ENCODE data around the gene UBE2E2.

Gene UBE2E2

GRCh38 chr3:23368731-23369130 is 165.6 kb downstream of the UBE2E2 start:
- no peak for TF ChIP-seq TEAD4 (IDR thresholded peaks at IDR 0.05)
- TF ChIP-seq EP300 (IDR thresholded peaks at IDR 0.05; ENCODE audit: borderline replicate concordance): no peak
- no peak for TF ChIP-seq RAD21 (IDR thresholded peaks at IDR 0.05; ENCODE audit: low read depth)
- no peak for TF ChIP-seq CREB1 (IDR thresholded peaks at IDR 0.05; ENCODE audit: low read depth)
- TF ChIP-seq ZBTB7A (IDR thresholded peaks at IDR 0.05; ENCODE audit: low read depth): no peak
- no peak for TF ChIP-seq TAF1 (IDR thresholded peaks at IDR 0.05; ENCODE audit: low read depth)

- no peak for TF ChIP-seq YY1 (IDR thresholded peaks at IDR 0.05; ENCODE audit: low read depth)
Observed at GRCh38 chr3:23372285-23372684, 169.2 kb downstream of the UBE2E2 start.

- TF ChIP-seq ZBTB7A (IDR thresholded peaks at IDR 0.05; ENCODE audit: low read depth) (no peak), TAF1 (IDR thresholded peaks at IDR 0.05; ENCODE audit: low read depth) (no peak), EGR1 (IDR thresholded peaks at IDR 0.05) (no peak), FOXM1 (IDR thresholded peaks at IDR 0.05; ENCODE audit: borderline replicate concordance, low read depth) (no peak), YY1 (IDR thresholded peaks at IDR 0.05; ENCODE audit: low read depth) (no peak), NFIC (IDR thresholded peaks at IDR 0.05) (no peak), REST (IDR thresholded peaks at IDR 0.05; ENCODE audit: low read depth) (no peak), MAX (IDR thresholded peaks at IDR 0.05) (no peak), RAD21 (IDR thresholded peaks at IDR 0.05; ENCODE audit: low read depth) (no peak), TCF12 (IDR thresholded peaks at IDR 0.05; ENCODE audit: low read depth) (no peak), EP300 (IDR thresholded peaks at IDR 0.05; ENCODE audit: borderline replicate concordance) (no peak), CREB1 (IDR thresholded peaks at IDR 0.05; ENCODE audit: low read depth) (no peak), CEBPB (IDR thresholded peaks at IDR 0.05) (no peak), USF1 (IDR thresholded peaks at IDR 0.05) (no peak), TEAD4 (IDR thresholded peaks at IDR 0.05) (no peak)
Observed at GRCh38 chr3:23376516-23377248, 173.6 kb downstream of the UBE2E2 start.

GRCh38 chr3:23377928-23378672 is 175.0 kb downstream of the UBE2E2 start:
- TF ChIP-seq ZBTB7A (IDR thresholded peaks at IDR 0.05; ENCODE audit: low read depth) (no peak), EP300 (IDR thresholded peaks at IDR 0.05; ENCODE audit: borderline replicate concordance) (no peak), EGR1 (IDR thresholded peaks at IDR 0.05) (no peak), CREB1 (IDR thresholded peaks at IDR 0.05; ENCODE audit: low read depth) (no peak), CEBPB (IDR thresholded peaks at IDR 0.05) (no peak), RAD21 (IDR thresholded peaks at IDR 0.05; ENCODE audit: low read depth) (no peak)

GRCh38 chr3:23383875-23384274 is 180.7 kb downstream of the UBE2E2 start:
- TF ChIP-seq MAX (IDR thresholded peaks at IDR 0.05) (no peak), REST (IDR thresholded peaks at IDR 0.05; ENCODE audit: low read depth) (no peak), TCF12 (IDR thresholded peaks at IDR 0.05; ENCODE audit: low read depth) (no peak), EP300 (IDR thresholded peaks at IDR 0.05; ENCODE audit: borderline replicate concordance) (no peak), CEBPB (IDR thresholded peaks at IDR 0.05) (no peak), USF1 (IDR thresholded peaks at IDR 0.05) (no peak), FOXM1 (IDR thresholded peaks at IDR 0.05; ENCODE audit: borderline replicate concordance, low read depth) (no peak), ZBTB7A (IDR thresholded peaks at IDR 0.05; ENCODE audit: low read depth) (no peak), RAD21 (IDR thresholded peaks at IDR 0.05; ENCODE audit: low read depth) (no peak)

GRCh38 chr3:23385327-23385726 is 182.2 kb downstream of the UBE2E2 start:
- TF ChIP-seq TAF1 (IDR thresholded peaks at IDR 0.05; ENCODE audit: low read depth): no peak
- no peak for TF ChIP-seq YY1 (IDR thresholded peaks at IDR 0.05; ENCODE audit: low read depth)
- no peak for TF ChIP-seq EP300 (IDR thresholded peaks at IDR 0.05; ENCODE audit: borderline replicate concordance)
- TF ChIP-seq RAD21 (IDR thresholded peaks at IDR 0.05; ENCODE audit: low read depth): no peak
- TF ChIP-seq TCF12 (IDR thresholded peaks at IDR 0.05; ENCODE audit: low read depth): no peak
- TF ChIP-seq ZBTB7A (IDR thresholded peaks at IDR 0.05; ENCODE audit: low read depth): no peak
- no peak for TF ChIP-seq EGR1 (IDR thresholded peaks at IDR 0.05)
- TF ChIP-seq CREB1 (IDR thresholded peaks at IDR 0.05; ENCODE audit: low read depth): no peak

Measured in Ishikawa (cell line).